K562 (cell line): ENCODE measurements around the gene SRP9. TPM values are rescaled to one million over a fixed set of nuclear protein-coding genes. Genes with fewer than 3 reads are reported as not detected.

Experiments used
- polyA plus RNA-seq, 8 experiments: library from polyadenylated mRNA; depleted of rRNA in 4 of 8; stranded (reverse) in 5 of 8; unstranded in 3 of 8; fragments of >200 nt; fragmentation: Nextera tagmentation in 2 of 8; fragmentation: Illumina TruSeq in 1 of 8; extraction: Ambion mirVana in 2 of 8; extraction: Trizol in 1 of 8; gene quantifications; 2 replicates each; pipeline versions ENCODE4 v1.2.1 to v1.2.3, GENCODE V29; 2011 to 2014; ENCODE audit warnings: inconsistent platforms in 1 of 8, missing spikeins in 1 of 8
- small RNA-seq: library from RNA; depleted of rRNA; stranded (forward); fragments of <200 nt; gene quantifications from one replicate; pipeline ENCODE3, GENCODE V24; 2014
- total RNA-seq, 7 experiments: library from RNA; depleted of rRNA in 6 of 7; stranded (reverse); fragments of >200 nt in 6 of 7; fragmentation: Illumina TruSeq in 2 of 7; extraction: Trizol in 2 of 7; gene quantifications; 2 replicates each; pipeline versions ENCODE4 v1.2.1 to v1.2.3, GENCODE V29; 2011 to 2021; ENCODE audit warnings: low replicate concordance in 1 of 7

Gene SRP9
- total and polyA plus RNA-seq, 9 of the 15 experiments (the other 6 are each of a cell fraction or from before 2014, with no cell fraction given), result 273 to 1,892 (median 668) TPM

Small RNA genes lying within 50 kb of the gene (small RNA-seq; reads per million reads assigned to genes)
- gene RNU6-1304P, result not detected

Other genes with a start within 250 kb of the SRP9 start
- 0.05 and 0.12 TPM in 2 replicates for gene ENAH, start 124.7 kb upstream of the SRP9 start, total RNA-seq (2014; rRNA removed)
- gene ENAH, start 124.7 kb upstream of the SRP9 start, total RNA-seq (2014; rRNA removed; fragmentation: Illumina TruSeq; extraction: Trizol), result 0.10 and 0.15 TPM in 2 replicates
- gene ENAH, start 124.7 kb upstream of the SRP9 start, total RNA-seq (2015; rRNA removed; fragmentation: Illumina TruSeq; extraction: Trizol), result 0.15 and 0.29 TPM in 2 replicates
- 0.55 and 0.85 TPM in 2 replicates for gene ENAH, start 124.7 kb upstream of the SRP9 start, total RNA-seq (2021)
- gene ENAH, start 124.7 kb upstream of the SRP9 start, polyA plus RNA-seq (2011; rRNA removed), result 0.34 and 1.2 TPM in 2 replicates
- 0.06 and 0.33 TPM in 2 replicates for gene ENAH, start 124.7 kb upstream of the SRP9 start, polyA plus RNA-seq (2014; fragmentation: Illumina TruSeq; extraction: Trizol)
- gene ENAH, start 124.7 kb upstream of the SRP9 start, polyA plus RNA-seq (2014; fragmentation: Nextera tagmentation; extraction: Ambion mirVana), result under 1 TPM; 0.03 to 0.13 TPM
- 0.05 TPM in 1 of 2 replicates, not detected in the other for gene ENAH, start 124.7 kb upstream of the SRP9 start, polyA plus RNA-seq (2014; rRNA removed)
- gene EPHX1, start 32.3 kb downstream of the SRP9 start, total RNA-seq (2014; rRNA removed), result 8.0 and 11.6 TPM in 2 replicates
- gene EPHX1, start 32.3 kb downstream of the SRP9 start, total RNA-seq (2014; rRNA removed; fragmentation: Illumina TruSeq; extraction: Trizol), result 4.7 and 5.1 TPM in 2 replicates
- gene EPHX1, start 32.3 kb downstream of the SRP9 start, total RNA-seq (2015; rRNA removed; fragmentation: Illumina TruSeq; extraction: Trizol), result 6.7 and 7.6 TPM in 2 replicates
- gene EPHX1, start 32.3 kb downstream of the SRP9 start, total RNA-seq (2021), result 18.5 and 21.1 TPM in 2 replicates
- gene EPHX1, start 32.3 kb downstream of the SRP9 start, polyA plus RNA-seq (2011; rRNA removed), result 4.0 and 11.2 TPM in 2 replicates
- gene EPHX1, start 32.3 kb downstream of the SRP9 start, polyA plus RNA-seq (2014; fragmentation: Illumina TruSeq; extraction: Trizol), result 21.9 and 27.0 TPM in 2 replicates
- under 1 TPM; 0.21 to 0.48 TPM for gene EPHX1, start 32.3 kb downstream of the SRP9 start, polyA plus RNA-seq (2014; fragmentation: Nextera tagmentation; extraction: Ambion mirVana)
- gene EPHX1, start 32.3 kb downstream of the SRP9 start, polyA plus RNA-seq (2014; rRNA removed), result 7.5 and 8.8 TPM in 2 replicates
- 17.5 and 21.2 TPM in 2 replicates for gene TMEM63A, start 104.6 kb downstream of the SRP9 start, total RNA-seq (2014; rRNA removed)
- 17.2 and 17.6 TPM in 2 replicates for gene TMEM63A, start 104.6 kb downstream of the SRP9 start, total RNA-seq (2014; rRNA removed; fragmentation: Illumina TruSeq; extraction: Trizol)
- gene TMEM63A, start 104.6 kb downstream of the SRP9 start, total RNA-seq (2015; rRNA removed; fragmentation: Illumina TruSeq; extraction: Trizol), result 16.2 and 17.5 TPM in 2 replicates
- 48.5 and 54.6 TPM in 2 replicates for gene TMEM63A, start 104.6 kb downstream of the SRP9 start, total RNA-seq (2021)
- gene TMEM63A, start 104.6 kb downstream of the SRP9 start, polyA plus RNA-seq (2011; rRNA removed), result 39.2 and 70.5 TPM in 2 replicates
- gene TMEM63A, start 104.6 kb downstream of the SRP9 start, polyA plus RNA-seq (2014; fragmentation: Illumina TruSeq; extraction: Trizol), result 37.7 and 39.0 TPM in 2 replicates
- 1 to 10 TPM; 2.0 to 2.8 TPM for gene TMEM63A, start 104.6 kb downstream of the SRP9 start, polyA plus RNA-seq (2014; fragmentation: Nextera tagmentation; extraction: Ambion mirVana)
- gene TMEM63A, start 104.6 kb downstream of the SRP9 start, polyA plus RNA-seq (2014; rRNA removed), result 30.5 and 32.4 TPM in 2 replicates
- 0.16 TPM in 1 of 2 replicates, not detected in the other for gene LEFTY1, start 111.3 kb downstream of the SRP9 start, total RNA-seq (2014; rRNA removed)
- 0.07 TPM in 1 of 2 replicates, not detected in the other for gene LEFTY1, start 111.3 kb downstream of the SRP9 start, total RNA-seq (2014; rRNA removed; fragmentation: Illumina TruSeq; extraction: Trizol)
- gene LEFTY1, start 111.3 kb downstream of the SRP9 start, total RNA-seq (2015; rRNA removed; fragmentation: Illumina TruSeq; extraction: Trizol), result not detected in 2 replicates
- 0.20 and 0.24 TPM in 2 replicates for gene LEFTY1, start 111.3 kb downstream of the SRP9 start, total RNA-seq (2021)
- 0.09 and 0.21 TPM in 2 replicates for gene LEFTY1, start 111.3 kb downstream of the SRP9 start, polyA plus RNA-seq (2011; rRNA removed)
- gene LEFTY1, start 111.3 kb downstream of the SRP9 start, polyA plus RNA-seq (2014; fragmentation: Illumina TruSeq; extraction: Trizol), result 0.15 TPM in 1 of 2 replicates, not detected in the other
- not detected for gene LEFTY1, start 111.3 kb downstream of the SRP9 start, polyA plus RNA-seq (2014; fragmentation: Nextera tagmentation; extraction: Ambion mirVana)
- gene LEFTY1, start 111.3 kb downstream of the SRP9 start, polyA plus RNA-seq (2014; rRNA removed), result 0.13 TPM in 1 of 2 replicates, not detected in the other
- gene PYCR2, start 146.4 kb downstream of the SRP9 start, total RNA-seq (2014; rRNA removed), result 162 and 176 TPM in 2 replicates
- 75.2 and 76.7 TPM in 2 replicates for gene PYCR2, start 146.4 kb downstream of the SRP9 start, total RNA-seq (2014; rRNA removed; fragmentation: Illumina TruSeq; extraction: Trizol)
- 79.2 and 83.5 TPM in 2 replicates for gene PYCR2, start 146.4 kb downstream of the SRP9 start, total RNA-seq (2015; rRNA removed; fragmentation: Illumina TruSeq; extraction: Trizol)
- gene PYCR2, start 146.4 kb downstream of the SRP9 start, total RNA-seq (2021), result 200 and 219 TPM in 2 replicates
- gene PYCR2, start 146.4 kb downstream of the SRP9 start, polyA plus RNA-seq (2011; rRNA removed), result 127 and 246 TPM in 2 replicates
- gene PYCR2, start 146.4 kb downstream of the SRP9 start, polyA plus RNA-seq (2014; fragmentation: Illumina TruSeq; extraction: Trizol), result 154 and 187 TPM in 2 replicates
- gene PYCR2, start 146.4 kb downstream of the SRP9 start, polyA plus RNA-seq (2014; fragmentation: Nextera tagmentation; extraction: Ambion mirVana), result 1 to 10 TPM; 5.5 to 7.9 TPM
- gene PYCR2, start 146.4 kb downstream of the SRP9 start, polyA plus RNA-seq (2014; rRNA removed), result 195 and 208 TPM in 2 replicates
- 0.08 and 0.14 TPM in 2 replicates for gene LEFTY2, start 163.4 kb downstream of the SRP9 start, total RNA-seq (2014; rRNA removed)
- not detected in 2 replicates for gene LEFTY2, start 163.4 kb downstream of the SRP9 start, total RNA-seq (2014; rRNA removed; fragmentation: Illumina TruSeq; extraction: Trizol)
- gene LEFTY2, start 163.4 kb downstream of the SRP9 start, total RNA-seq (2015; rRNA removed; fragmentation: Illumina TruSeq; extraction: Trizol), result not detected in 2 replicates
- gene LEFTY2, start 163.4 kb downstream of the SRP9 start, total RNA-seq (2021), result not detected in 2 replicates
- 0.04 and 0.07 TPM in 2 replicates for gene LEFTY2, start 163.4 kb downstream of the SRP9 start, polyA plus RNA-seq (2011; rRNA removed)
- gene LEFTY2, start 163.4 kb downstream of the SRP9 start, polyA plus RNA-seq (2014; fragmentation: Illumina TruSeq; extraction: Trizol), result not detected in 2 replicates
- not detected for gene LEFTY2, start 163.4 kb downstream of the SRP9 start, polyA plus RNA-seq (2014; fragmentation: Nextera tagmentation; extraction: Ambion mirVana)
- gene LEFTY2, start 163.4 kb downstream of the SRP9 start, polyA plus RNA-seq (2014; rRNA removed), result 0.78 TPM in 1 of 2 replicates, not detected in the other
- 44.9 and 46.0 TPM in 2 replicates for gene SDE2, start 221.5 kb downstream of the SRP9 start, total RNA-seq (2014; rRNA removed)
- gene SDE2, start 221.5 kb downstream of the SRP9 start, total RNA-seq (2014; rRNA removed; fragmentation: Illumina TruSeq; extraction: Trizol), result 62.3 and 72.5 TPM in 2 replicates
- gene SDE2, start 221.5 kb downstream of the SRP9 start, total RNA-seq (2015; rRNA removed; fragmentation: Illumina TruSeq; extraction: Trizol), result 42.7 and 43.0 TPM in 2 replicates
- gene SDE2, start 221.5 kb downstream of the SRP9 start, total RNA-seq (2021), result 45.3 and 50.5 TPM in 2 replicates
- 35.6 and 49.1 TPM in 2 replicates for gene SDE2, start 221.5 kb downstream of the SRP9 start, polyA plus RNA-seq (2011; rRNA removed)
- 35.7 and 39.9 TPM in 2 replicates for gene SDE2, start 221.5 kb downstream of the SRP9 start, polyA plus RNA-seq (2014; fragmentation: Illumina TruSeq; extraction: Trizol)
- 10 to 100 TPM; 14.3 to 19.3 TPM for gene SDE2, start 221.5 kb downstream of the SRP9 start, polyA plus RNA-seq (2014; fragmentation: Nextera tagmentation; extraction: Ambion mirVana)
- gene SDE2, start 221.5 kb downstream of the SRP9 start, polyA plus RNA-seq (2014; rRNA removed), result 44.6 and 46.1 TPM in 2 replicates